PFSK-1 (cell line): ENCODE measurements around the gene COMTD1.

ENCODE experiments used
- FOXP2 ChIP-seq: optimal IDR thresholded peaks from 2 replicates; pipeline ENCODE3; 2011; ENCODE audit warnings: borderline replicate concordance, control low read depth, inconsistent platforms; ENCODE audit not compliant: insufficient read depth; ENCODE audit errors: extremely low read length, extremely low read depth
- POLR2AphosphoS5 ChIP-seq: IDR thresholded peaks from 2 replicates; pipeline ENCODE4 v1.6.1; 2012; ENCODE audit warnings: low read depth, mild to moderate bottlenecking, control low read depth, low read length, moderate library complexity
- REST ChIP-seq, 2 experiments: IDR thresholded peaks; 2 replicates each; pipeline versions ENCODE4 v1.6.1 to v1.8.0; 2011 to 2012; ENCODE audit warnings: low read depth in 2 of 2, low read length in 2 of 2, control low read depth in 1 of 2, inconsistent platforms in 1 of 2, mild to moderate bottlenecking in 1 of 2, moderate library complexity in 1 of 2; ENCODE audit not compliant: insufficient read depth in 1 of 2
- SIN3A ChIP-seq: IDR thresholded peaks from 2 replicates; pipeline ENCODE4 v1.6.1; 2012; ENCODE audit warnings: mild to moderate bottlenecking, low read length, moderate library complexity, borderline replicate concordance; ENCODE audit not compliant: insufficient read depth
- TAF1 ChIP-seq: IDR thresholded peaks from 2 replicates; pipeline ENCODE4 v1.6.1; 2012; ENCODE audit warnings: low read length, control low read depth, borderline replicate concordance; ENCODE audit not compliant: insufficient read depth

GRCh38 chr10:75205908-75206307 lies 29.8 kb downstream of the COMTD1 start:
- TF ChIP-seq POLR2AphosphoS5 (no peak), SIN3A (no peak), TAF1 (no peak), REST (IDR thresholded peaks at IDR 0.05; ENCODE audit: insufficient read depth in 1 of 2, low read depth in 2 of 2, low read length in 2 of 2) (no peak), FOXP2 (no peak)
